ENCODE measurements around the gene FAM13C.

Gene FAM13C

GRCh38 chr10:59281861-59282260 is 80.5 kb downstream of the FAM13C start:
- H3K4me3 Mint-ChIP-seq = no peak overlapping the region
- H3K27me3 Mint-ChIP-seq (ENCODE audit: low read depth) = peaks cover 5% of the 10 kb centered on the region
- no peak overlapping the region for H3K27ac Mint-ChIP-seq
- peaks cover 50% of the 10 kb centered on the region for H3K4me1 Mint-ChIP-seq
- no peak for TF ChIP-seq CTCF (IDR thresholded peaks at IDR 0.05; ENCODE audit: unreplicated experiment in 3 of 3)
- no peaks in the 10 kb centered on the region for H3K9me3 Mint-ChIP-seq
- H3K36me3 Mint-ChIP-seq (ENCODE audit: low read depth) = no peaks in the 10 kb centered on the region

- Mint-ChIP-seq H3K9me3 (no peaks in the 10 kb centered on the region), H3K27ac (no peak overlapping the region)
These were observed 82.3 kb downstream of the FAM13C start for GRCh38 chr10:59279991-59280505.

GRCh38 chr10:59279476-59279875 is 82.9 kb downstream of the FAM13C start:
- TF ChIP-seq CTCF (IDR thresholded peaks at IDR 0.05; ENCODE audit: unreplicated experiment in 3 of 3) = no peak
- H3K36me3 Mint-ChIP-seq (ENCODE audit: low read depth) = no peaks in the 10 kb centered on the region
- H3K27me3 Mint-ChIP-seq (ENCODE audit: low read depth) = peaks cover 4% of the 10 kb centered on the region
- no peak overlapping the region for H3K27ac Mint-ChIP-seq
- no peaks in the 10 kb centered on the region for H3K9me3 Mint-ChIP-seq
- no peak overlapping the region for H3K4me3 Mint-ChIP-seq
- peaks cover 41% of the 10 kb centered on the region for H3K4me1 Mint-ChIP-seq

More at GRCh38 chr10:59279991-59280505, 82.3 kb downstream of the FAM13C start:
- no peak for TF ChIP-seq CTCF (IDR thresholded peaks at IDR 0.05; ENCODE audit: unreplicated experiment in 3 of 3)
- peaks cover 47% of the 10 kb centered on the region for H3K4me1 Mint-ChIP-seq
- H3K36me3 Mint-ChIP-seq (ENCODE audit: low read depth) = no peaks in the 10 kb centered on the region
- peaks cover 5% of the 10 kb centered on the region for H3K27me3 Mint-ChIP-seq (ENCODE audit: low read depth)
- H3K4me3 Mint-ChIP-seq = no peak overlapping the region

GRCh38 chr10:59276919-59277318 is 85.4 kb downstream of the FAM13C start:
- TF ChIP-seq CTCF (IDR thresholded peaks at IDR 0.05; ENCODE audit: unreplicated experiment in 3 of 3) = no peak
- Mint-ChIP-seq H3K4me1 (peaks cover 18% of the 10 kb centered on the region), H3K9me3 (no peaks in the 10 kb centered on the region), H3K27ac (no peak overlapping the region), H3K4me3 (no peak overlapping the region), H3K27me3 (ENCODE audit: low read depth) (peaks cover 4% of the 10 kb centered on the region), H3K36me3 (ENCODE audit: low read depth) (no peaks in the 10 kb centered on the region)

- Mint-ChIP-seq H3K27me3 (ENCODE audit: low read depth) (peaks cover 4% of the 10 kb centered on the region), H3K9me3 (no peaks in the 10 kb centered on the region), H3K4me1 (peaks cover 11% of the 10 kb centered on the region), H3K27ac (no peak overlapping the region), H3K4me3 (no peak overlapping the region), H3K36me3 (ENCODE audit: low read depth) (no peaks in the 10 kb centered on the region)
- TF ChIP-seq CTCF (IDR thresholded peaks at IDR 0.05; ENCODE audit: unreplicated experiment in 3 of 3) = no peak
These were observed 86.2 kb downstream of the FAM13C start for GRCh38 chr10:59276133-59276532.

- H3K27ac Mint-ChIP-seq = no peak overlapping the region
- H3K36me3 Mint-ChIP-seq (ENCODE audit: low read depth) = no peaks in the 10 kb centered on the region
- H3K9me3 Mint-ChIP-seq = no peaks in the 10 kb centered on the region
- H3K27me3 Mint-ChIP-seq (ENCODE audit: low read depth) = peaks cover 4% of the 10 kb centered on the region
- H3K4me3 Mint-ChIP-seq = no peak overlapping the region
- TF ChIP-seq CTCF (IDR thresholded peaks at IDR 0.05; ENCODE audit: unreplicated experiment in 3 of 3) = no peak
- peaks cover 4% of the 10 kb centered on the region for H3K4me1 Mint-ChIP-seq
These were observed 88.9 kb downstream of the FAM13C start for GRCh38 chr10:59273445-59273844.
